ENCODE data around the gene ACO1. TPM values are rescaled to one million over a fixed set of nuclear protein-coding genes. Genes with fewer than 3 reads are reported as not detected.

Gene ACO1
- total RNA-seq, 2 experiments from 2014 or later: 15.3 to 15.7 TPM

- peaks cover 27% of the 10 kb centered on the region for H3K36me3 Mint-ChIP-seq (ENCODE audit: low read depth)
- DNase-seq (no peak), ATAC-seq (no peak)
- no peaks in the 10 kb centered on the region for H3K27me3 Mint-ChIP-seq
- peaks cover 2% of the 10 kb centered on the region for H3K9me3 Mint-ChIP-seq
- POLR2A ChIA-PET: no interaction called here
- no peak overlapping the region for H3K4me3 Mint-ChIP-seq
- H3K27ac Mint-ChIP-seq: no peak overlapping the region
- intact Hi-C loops (cut with micrococcal nuclease): no loop called here
- CTCF ChIA-PET: interaction anchor here (0.7 to 6.3 kb wide), 3 partner anchors 8 to 63 kb away, joined by 3 to 32 read pairs (median 4); no protein-coding TSS in a partner anchor
- no peaks in the 10 kb centered on the region for H3K4me1 Mint-ChIP-seq (ENCODE audit: low read depth)
- TF ChIP-seq CTCF (IDR thresholded peaks at IDR 0.05): no peak
Observed at GRCh38 chr9:32441678-32442077, 57.2 kb downstream of the ACO1 start.

- Mint-ChIP-seq H3K27ac (no peak overlapping the region), H3K27me3 (no peaks in the 10 kb centered on the region), H3K4me1 (ENCODE audit: low read depth) (no peaks in the 10 kb centered on the region), H3K9me3 (peaks cover 2% of the 10 kb centered on the region), H3K36me3 (ENCODE audit: low read depth) (peaks cover 32% of the 10 kb centered on the region), H3K4me3 (no peak overlapping the region)
- intact Hi-C loops (cut with micrococcal nuclease): no loop called here
- ATAC-seq (no peak), DNase-seq (no peak)
- ChIA-PET CTCF (interaction anchor here (1.3 to 6.3 kb wide), 2 partner anchors 9 to 63 kb away, joined by 4 to 32 read pairs; no protein-coding TSS in a partner anchor), POLR2A (no interaction called here)
- no peak for TF ChIP-seq CTCF (IDR thresholded peaks at IDR 0.05)
Observed at GRCh38 chr9:32442433-32442832, 58.0 kb downstream of the ACO1 start.

GRCh38 chr9:32449969-32450368, 65.5 kb downstream of the ACO1 start:
- H3K4me1 Mint-ChIP-seq (ENCODE audit: low read depth): no peaks in the 10 kb centered on the region
- ChIA-PET CTCF (interaction anchor here (1.0 to 5.3 kb wide), 2 partner anchors 42 to 71 kb away, joined by 3 to 27 read pairs; no protein-coding TSS in a partner anchor), POLR2A (no interaction called here)
- H3K27me3 Mint-ChIP-seq: no peaks in the 10 kb centered on the region
- no peak for DNase-seq
- no peak for ATAC-seq
- TF ChIP-seq CTCF (IDR thresholded peaks at IDR 0.05): no peak
- intact Hi-C loops (cut with micrococcal nuclease): no loop called here
- H3K9me3 Mint-ChIP-seq: no peaks in the 10 kb centered on the region
- H3K4me3 Mint-ChIP-seq: no peak overlapping the region
- H3K36me3 Mint-ChIP-seq (ENCODE audit: low read depth): peaks cover 29% of the 10 kb centered on the region
- H3K27ac Mint-ChIP-seq: no peak overlapping the region

- ChIA-PET POLR2A (no interaction called here), CTCF (no interaction called here)
- no peaks in the 10 kb centered on the region for H3K9me3 Mint-ChIP-seq
- H3K36me3 Mint-ChIP-seq (ENCODE audit: low read depth): peaks cover 13% of the 10 kb centered on the region
- no peaks in the 10 kb centered on the region for H3K4me1 Mint-ChIP-seq (ENCODE audit: low read depth)
- DNase-seq (no peak), ATAC-seq (no peak)
- no peaks in the 10 kb centered on the region for H3K27me3 Mint-ChIP-seq
- no peak overlapping the region for H3K27ac Mint-ChIP-seq
- H3K4me3 Mint-ChIP-seq: no peak overlapping the region
- intact Hi-C loops (cut with micrococcal nuclease): no loop called here
- no peak for TF ChIP-seq CTCF (IDR thresholded peaks at IDR 0.05)
Observed at GRCh38 chr9:32454280-32454679, 69.8 kb downstream of the ACO1 start.

- no peak overlapping the region for H3K27ac Mint-ChIP-seq
- no peaks in the 10 kb centered on the region for H3K4me1 Mint-ChIP-seq (ENCODE audit: low read depth)
- no peaks in the 10 kb centered on the region for H3K9me3 Mint-ChIP-seq
- H3K4me3 Mint-ChIP-seq: no peak overlapping the region
- ChIA-PET CTCF (no interaction called here), POLR2A (interaction anchor here (0.6 kb wide), 1 partner anchor 488 kb away, joined by 3 read pairs; no protein-coding TSS in a partner anchor)
- DNase-seq (no peak), ATAC-seq (no peak)
- TF ChIP-seq CTCF (IDR thresholded peaks at IDR 0.05): no peak
- intact Hi-C loops (cut with micrococcal nuclease): no loop called here
- H3K36me3 Mint-ChIP-seq (ENCODE audit: low read depth): peaks cover 9% of the 10 kb centered on the region
- H3K27me3 Mint-ChIP-seq: no peaks in the 10 kb centered on the region
Observed at GRCh38 chr9:32455738-32456137, 71.3 kb downstream of the ACO1 start.

Measured in activated CD8-positive, alpha-beta T cell treated with anti-CD3 and anti-CD28 coated beads for 36 hours (primary cell).